Lower lobe of right lung (tissue), 2 donors: ENCODE measurements around the gene TARS2. TPM values are rescaled to one million over a fixed set of nuclear protein-coding genes. Genes with fewer than 3 reads are reported as not detected.

Experiments
- ATAC-seq, 2 donors: fragments of 200-7000 bp; cut with Tn5 transposase; one replicate each; pipeline ENCODE4 v1.9.1; 2020 to 2022; ENCODE audit warnings: mild to moderate bottlenecking in 2 of 2, moderate library complexity in 2 of 2
- DNase-seq: peaks from one replicate; pipeline ENCODE4 v3.0.0-alpha.2; 2020
- H3K27ac ChIP-seq: fragments of 200-600 bp; one replicate; pipeline ENCODE4 v1.8.0; 2022
- H3K27me3 ChIP-seq: fragments of 200-600 bp; one replicate; pipeline ENCODE4 v1.8.0; 2022; ENCODE audit warnings: low read depth
- H3K36me3 ChIP-seq: fragments of 200-600 bp; one replicate; pipeline ENCODE4 v1.8.0; 2022; ENCODE audit warnings: mild to moderate bottlenecking
- H3K4me1 ChIP-seq: fragments of 200-600 bp; one replicate; pipeline ENCODE4 v1.8.0; 2022
- H3K4me3 ChIP-seq: fragments of 200-600 bp; one replicate; pipeline ENCODE4 v1.8.0; 2022; ENCODE audit warnings: mild to moderate bottlenecking
- H3K9me3 ChIP-seq: fragments of 200-600 bp; one replicate; pipeline ENCODE4 v1.8.0; 2022
- CTCF ChIP-seq: fragments of 200-600 bp; IDR thresholded peaks from one replicate; pipeline ENCODE4 v1.8.0; 2022; ENCODE audit warnings: antibody characterized with exemption, mild to moderate bottlenecking
- intact Hi-C: fragments of 100-400 bp; cut with DNase I; formaldehyde crosslinking; loops from one replicate; pipeline ENCODE4 v1.11.0; 2022
- total RNA-seq: library from RNA; stranded (reverse); fragmentation: NEBNext Ultra II Directional; extraction: Animal tissue kit (Norgen Biotek cat#: 25700); gene quantifications from one replicate; pipeline ENCODE4 v1.2.1, GENCODE V29; 2021
- donor health status: DM: no; HTN: yes; CAD: no; lungs with severe emphysema.

The TARS2 gene
- total RNA-seq, 1 donor from 2014 or later, result 23.7 TPM

GRCh38 chr1:150537732-150538684 lies 50.8 kb downstream of the TARS2 start:
- DNase-seq (peak; percentile 40), ATAC-seq (peak; percentile 41 to 68)
- TF ChIP-seq CTCF, result no peak
- Histone ChIP-seq H3K4me1 (peaks cover 1% of the 10 kb centered on the region), H3K27ac (no peak overlapping the region), H3K36me3 (no peaks in the 10 kb centered on the region), H3K9me3 (no peaks in the 10 kb centered on the region), H3K27me3 (no peaks in the 10 kb centered on the region), H3K4me3 (no peak overlapping the region)
- intact Hi-C loops, result no loop called here

GRCh38 chr1:150543500-150544143 lies 56.4 kb downstream of the TARS2 start:
- H3K27ac ChIP-seq, result no peak overlapping the region
- no peaks in the 10 kb centered on the region for H3K27me3 ChIP-seq
- H3K9me3 ChIP-seq, result no peaks in the 10 kb centered on the region
- H3K4me3 ChIP-seq, result no peak overlapping the region
- ATAC-seq, result peak; percentile 38 to 46
- no peak for DNase-seq
- H3K36me3 ChIP-seq, result no peaks in the 10 kb centered on the region
- peaks cover 4% of the 10 kb centered on the region for H3K4me1 ChIP-seq
- intact Hi-C loops, result no loop called here
- no peak for TF ChIP-seq CTCF

- intact Hi-C loops, result no loop called here
- Histone ChIP-seq H3K4me1 (peaks cover 4% of the 10 kb centered on the region), H3K9me3 (no peaks in the 10 kb centered on the region), H3K27ac (no peak overlapping the region), H3K4me3 (no peak overlapping the region), H3K27me3 (no peaks in the 10 kb centered on the region), H3K36me3 (no peaks in the 10 kb centered on the region)
- no peak for TF ChIP-seq CTCF
- ATAC-seq (peak in 1 of 2 donors; percentile 22), DNase-seq (no peak)
These were observed 57.0 kb downstream of the TARS2 start for GRCh38 chr1:150544204-150544603.

GRCh38 chr1:150545486-150546032 lies 58.3 kb downstream of the TARS2 start:
- no peak overlapping the region for H3K27ac ChIP-seq
- H3K36me3 ChIP-seq, result no peaks in the 10 kb centered on the region
- no peaks in the 10 kb centered on the region for H3K9me3 ChIP-seq
- TF ChIP-seq CTCF, result no peak
- H3K4me1 ChIP-seq, result peaks cover 14% of the 10 kb centered on the region
- no peaks in the 10 kb centered on the region for H3K27me3 ChIP-seq
- DNase-seq (no peak), ATAC-seq (no peak)
- intact Hi-C loops, result no loop called here
- H3K4me3 ChIP-seq, result no peak overlapping the region

GRCh38 chr1:150546294-150546937 lies 59.2 kb downstream of the TARS2 start:
- Histone ChIP-seq H3K4me3 (no peak overlapping the region), H3K36me3 (no peaks in the 10 kb centered on the region), H3K27me3 (no peaks in the 10 kb centered on the region), H3K9me3 (no peaks in the 10 kb centered on the region), H3K27ac (no peak overlapping the region), H3K4me1 (peaks cover 23% of the 10 kb centered on the region)
- ATAC-seq, result no peak
- no peak for DNase-seq
- intact Hi-C loops, result no loop called here
- TF ChIP-seq CTCF, result no peak
